C4-2B (cell line): ENCODE results near the gene C17orf113.

Experiments
- H3K27ac ChIP-seq: fragments of 450-650 bp; 2 replicates; pipeline ENCODE4 v1.5.1; 2017
- CTCF ChIP-seq: fragments of 450-650 bp; conservative IDR thresholded peaks from 2 replicates; pipeline ENCODE4 v1.5.1; 2017; ENCODE audit warnings: mild to moderate bottlenecking
- ZFX ChIP-seq: fragments of 450-650 bp; IDR thresholded peaks from 2 replicates; pipeline ENCODE4 v1.6.1; 2017

The C17orf113 gene

GRCh38 chr17:42034059-42034458 is 16.3 kb downstream of the C17orf113 start:
- H3K27ac ChIP-seq: no peak overlapping the region
- TF ChIP-seq CTCF (no peak), ZFX (no peak)

- no peak for TF ChIP-seq ZFX
- TF ChIP-seq CTCF: no peak
- H3K27ac ChIP-seq: no peak overlapping the region
Observed at GRCh38 chr17:42031584-42031983, 18.8 kb downstream of the C17orf113 start.

GRCh38 chr17:42028791-42029127 is 21.6 kb downstream of the C17orf113 start:
- no peak overlapping the region for H3K27ac ChIP-seq
- no peak for TF ChIP-seq ZFX
- TF ChIP-seq CTCF: no peak

- no peak overlapping the region for H3K27ac ChIP-seq
- TF ChIP-seq ZFX (no peak), CTCF (no peak; the same call in 1 of the 2 replicates)
Observed at GRCh38 chr17:42027961-42028790, 22.2 kb downstream of the C17orf113 start.

GRCh38 chr17:42027590-42027889 is 22.9 kb downstream of the C17orf113 start:
- no peak overlapping the region for H3K27ac ChIP-seq
- no peak for TF ChIP-seq ZFX
- TF ChIP-seq CTCF: no peak

GRCh38 chr17:42026857-42027589 is 23.4 kb downstream of the C17orf113 start:
- H3K27ac ChIP-seq: no peak overlapping the region

More at GRCh38 chr17:42026857-42027589, 23.4 kb downstream of the C17orf113 start:
- TF ChIP-seq ZFX (no peak), CTCF (no peak)
